ENCODE measurements around the gene ANKH. TPM values are rescaled to one million over a fixed set of nuclear protein-coding genes. Genes with fewer than 3 reads are reported as not detected.
"Not testable (repeated sequence)": the region's sequence is repeated elsewhere in the genome, so short reads cannot be mapped to it uniquely, and the experiment has no call there.

ANKH gene
- polyA plus RNA-seq, 3 donors, result 2.4 to 6.3 (median 3.1) TPM

- Mint-ChIP-seq H3K36me3 (peaks cover 2 to 7% of the 10 kb centered on the region in 2 donors), H3K27me3 (ENCODE audit: low read depth in 3 of 3) (peaks cover 0 to 1% (median 1%) of the 10 kb centered on the region in 3 donors), H3K4me3 (no peak overlapping the region), H3K4me1 (peaks cover 7% of the 10 kb centered on the region), H3K9me3 (peaks cover 0 to 1% (median 0%) of the 10 kb centered on the region in 7 donors), H3K27ac (no peak overlapping the region)
- H4K20me1 ChIP-seq (ENCODE audit: insufficient read depth, low read length), result no peaks in the 10 kb centered on the region
- H3K4me2 ChIP-seq (replicated peaks; ENCODE audit: extremely low read depth, low read length, poor library complexity, severe bottlenecking), result no peak overlapping the region
- WGBS (ENCODE audit: insufficient coverage), result 100% methylated on average over 1 of the region's 3 CpGs
- no peak for TF ChIP-seq CTCF (IDR thresholded peaks at IDR 0.05)
- no peak for DNase-seq
- H3K4me3 ChIP-seq (replicated peaks in 1 of 3; ENCODE audit: low read depth in 2 of 3, low read length in 3 of 3), result no peak overlapping the region
- H3K36me3 ChIP-seq (replicated peaks in 1 of 2; ENCODE audit: control insufficient read depth in 1 of 2, insufficient read depth in 2 of 2, low read length in 2 of 2), result no peaks in the 10 kb centered on the region
- no peaks in the 10 kb centered on the region for H3K9me3 ChIP-seq (replicated peaks in 1 of 2; ENCODE audit: control insufficient read depth in 1 of 2, insufficient read depth in 1 of 2, low read length in 2 of 2)
- H3K79me2 ChIP-seq (ENCODE audit: insufficient read depth, low read length), result no peaks in the 10 kb centered on the region
- no peaks in the 10 kb centered on the region for H3K27me3 ChIP-seq (ENCODE audit: control insufficient read depth in 2 of 2, insufficient read depth in 2 of 2, low read length in 2 of 2)
- H3K9ac ChIP-seq (ENCODE audit: insufficient read depth, low read length, poor library complexity, severe bottlenecking), result no peak overlapping the region
- no peak overlapping the region for H2AFZ ChIP-seq (ENCODE audit: insufficient read depth, low read depth, low read length, poor library complexity, severe bottlenecking)
- intact Hi-C loops (cut with micrococcal nuclease), result no loop called here
- no peak overlapping the region for H3K27ac ChIP-seq (ENCODE audit: low read depth in 1 of 2, low read length in 2 of 2)
- no peaks in the 10 kb centered on the region for H3K4me1 ChIP-seq (ENCODE audit: control insufficient read depth in 1 of 2, insufficient read depth in 2 of 2, low read length in 2 of 2)
These were observed 69.8 kb downstream of the ANKH start for GRCh38 chr5:14801792-14802191.

GRCh38 chr5:14797385-14797784 is 74.2 kb downstream of the ANKH start:
- H3K4me2 ChIP-seq (replicated peaks; ENCODE audit: extremely low read depth, low read length, poor library complexity, severe bottlenecking); H3K27ac Mint-ChIP-seq; H3K4me3 Mint-ChIP-seq; H3K36me3 ChIP-seq (replicated peaks in 1 of 2; ENCODE audit: control insufficient read depth in 1 of 2, insufficient read depth in 2 of 2, low read length in 2 of 2); H2AFZ ChIP-seq (ENCODE audit: insufficient read depth, low read depth, low read length, poor library complexity, severe bottlenecking); H3K9ac ChIP-seq (ENCODE audit: insufficient read depth, low read length, poor library complexity, severe bottlenecking); H3K9me3 Mint-ChIP-seq; H3K4me1 ChIP-seq (ENCODE audit: control insufficient read depth in 1 of 2, insufficient read depth in 2 of 2, low read length in 2 of 2); DNase-seq; H3K79me2 ChIP-seq (ENCODE audit: insufficient read depth, low read length); H3K27ac ChIP-seq (ENCODE audit: low read depth in 1 of 2, low read length in 2 of 2); intact Hi-C loops (cut with micrococcal nuclease); H3K4me1 Mint-ChIP-seq; H3K9me3 ChIP-seq (replicated peaks in 1 of 2; ENCODE audit: control insufficient read depth in 1 of 2, insufficient read depth in 1 of 2, low read length in 2 of 2); H4K20me1 ChIP-seq (ENCODE audit: insufficient read depth, low read length); H3K36me3 Mint-ChIP-seq; H3K27me3 ChIP-seq (ENCODE audit: control insufficient read depth in 2 of 2, insufficient read depth in 2 of 2, low read length in 2 of 2); H3K27me3 Mint-ChIP-seq (ENCODE audit: low read depth in 3 of 3); H3K4me3 ChIP-seq (replicated peaks in 1 of 3; ENCODE audit: low read depth in 2 of 3, low read length in 3 of 3): not testable (repeated sequence)
- WGBS (ENCODE audit: insufficient coverage), result 92% methylated on average over 4 of the region's 4 CpGs
